Stimulated activated naive CD4-positive, alpha-beta T cell (primary cell): Measurements from ENCODE around the gene NUDT4B.
"Not testable (repeated sequence)": the region's sequence is repeated elsewhere in the genome, so short reads cannot be mapped to it uniquely, and the experiment has no call there.

Experiments
- DNase-seq, 6 experiments: peaks; one replicate each; lab custom pipeline; 2025; lab: John Stamatoyannopoulos, UW

Gene NUDT4B

GRCh38 chr1:148738667-148739066, 9.9 kb upstream of the NUDT4B start:
- DNase-seq, result not testable (repeated sequence)

GRCh38 chr1:148743200-148743599, 5.4 kb upstream of the NUDT4B start:
- DNase-seq, result not testable (repeated sequence)

- not testable (repeated sequence) for DNase-seq
Measured at GRCh38 chr1:148743726-148744720, 4.6 kb upstream of the NUDT4B start.

DNA sequence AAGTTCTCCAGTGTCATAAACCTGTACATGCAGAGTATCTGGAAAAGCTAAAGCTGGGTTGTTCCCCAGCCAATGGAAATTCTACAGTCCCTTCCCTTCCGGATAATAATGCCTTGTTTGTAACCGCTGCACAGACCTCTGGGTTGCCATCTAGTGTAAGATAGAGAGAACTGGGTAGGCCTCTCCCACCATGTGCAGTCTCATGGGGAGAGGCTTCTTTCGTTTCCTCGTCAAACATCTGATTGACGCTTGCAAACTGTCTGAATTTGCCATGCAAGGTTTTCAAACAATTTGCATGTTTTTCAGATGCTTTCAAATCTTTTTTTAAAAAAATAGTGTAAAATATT, 734 bp downstream of the NUDT4B start:
- DNase-seq, result not testable (repeated sequence)

DNA sequence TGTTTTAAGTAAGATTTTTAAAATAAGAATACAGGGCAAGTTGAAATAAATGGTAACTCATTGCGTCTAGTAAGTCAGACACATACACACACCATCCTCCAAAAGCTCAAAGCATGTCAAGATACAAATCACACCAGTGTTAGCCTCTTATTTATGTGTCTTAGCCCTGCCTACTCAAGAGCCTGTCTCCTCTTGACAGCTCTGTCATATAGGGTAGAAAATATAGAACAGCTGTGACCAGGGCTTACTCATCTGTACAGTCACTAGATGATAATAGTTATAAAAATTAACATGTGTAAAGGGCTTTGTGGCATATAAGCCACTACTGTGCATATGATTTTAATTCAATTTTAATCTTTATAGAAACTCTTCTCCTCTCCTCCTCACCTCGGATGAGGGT, 7.7 kb downstream of the NUDT4B start:
- DNase-seq, result not testable (repeated sequence)

DNA sequence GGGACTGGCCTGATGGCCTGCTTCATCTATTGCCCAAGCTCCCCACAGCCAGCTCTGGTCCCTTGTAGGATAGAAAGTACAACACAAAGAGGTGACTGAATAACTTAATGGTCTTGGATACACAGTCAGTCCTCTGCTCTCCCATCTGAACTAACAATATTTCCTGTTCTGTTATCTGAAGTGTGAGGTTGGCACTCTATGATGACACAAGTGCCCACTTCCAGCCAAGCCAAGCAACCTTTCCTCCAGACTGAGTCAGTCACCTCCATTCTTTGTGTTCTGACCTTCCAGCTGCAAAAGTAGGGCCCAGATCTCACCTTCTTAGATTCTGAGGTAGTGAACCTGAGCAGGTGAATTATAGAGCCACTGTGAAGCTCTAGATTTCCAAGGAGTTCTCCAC, 8.9 kb downstream of the NUDT4B start:
- DNase-seq, result not testable (repeated sequence)

DNA sequence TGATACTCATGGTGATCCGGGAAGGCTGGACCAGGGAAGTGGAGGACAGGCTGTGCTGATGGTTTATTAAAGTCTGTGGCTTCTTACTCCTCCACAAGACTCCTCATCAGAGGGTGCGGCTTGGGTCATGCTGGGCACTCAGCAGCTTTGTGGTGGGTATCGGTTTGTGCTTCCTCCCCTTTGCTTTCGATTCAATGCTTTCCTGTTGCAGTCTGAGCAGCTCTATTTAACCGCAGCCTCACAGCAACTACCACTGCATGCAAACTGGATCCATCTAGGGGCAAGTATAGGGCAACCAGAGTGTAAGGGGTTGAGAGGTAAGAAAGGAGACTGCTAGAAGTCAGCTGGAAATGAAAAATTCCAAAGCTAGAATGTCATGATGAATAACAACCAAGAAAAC, 9.8 kb downstream of the NUDT4B start:
- DNase-seq, result not testable (repeated sequence)

DNA sequence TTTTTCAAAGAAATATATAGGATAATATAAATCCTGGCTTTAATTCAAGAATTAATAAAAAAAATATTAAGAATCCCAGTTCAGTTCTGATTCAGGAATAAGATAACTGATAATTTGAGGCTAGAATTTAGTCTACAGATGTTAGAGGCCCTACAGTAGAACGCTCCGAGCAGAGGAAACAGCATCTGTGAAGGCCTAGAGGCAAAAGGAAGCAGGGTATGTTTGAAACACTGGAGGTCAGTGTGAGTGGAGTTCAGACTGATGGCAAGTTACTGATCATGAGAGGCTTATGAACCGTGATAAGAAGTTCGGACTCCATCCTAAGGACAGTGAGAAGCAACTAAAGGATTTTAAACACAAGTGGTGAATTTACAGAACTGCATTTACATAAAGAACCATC, 10.4 kb downstream of the NUDT4B start:
- DNase-seq, result not testable (repeated sequence)

GRCh38 chr1:148759749-148760148, 11.2 kb downstream of the NUDT4B start:
- DNase-seq, result not testable (repeated sequence)

GRCh38 chr1:148760206-148760605, 11.6 kb downstream of the NUDT4B start:
- DNase-seq, result not testable (repeated sequence)

DNA sequence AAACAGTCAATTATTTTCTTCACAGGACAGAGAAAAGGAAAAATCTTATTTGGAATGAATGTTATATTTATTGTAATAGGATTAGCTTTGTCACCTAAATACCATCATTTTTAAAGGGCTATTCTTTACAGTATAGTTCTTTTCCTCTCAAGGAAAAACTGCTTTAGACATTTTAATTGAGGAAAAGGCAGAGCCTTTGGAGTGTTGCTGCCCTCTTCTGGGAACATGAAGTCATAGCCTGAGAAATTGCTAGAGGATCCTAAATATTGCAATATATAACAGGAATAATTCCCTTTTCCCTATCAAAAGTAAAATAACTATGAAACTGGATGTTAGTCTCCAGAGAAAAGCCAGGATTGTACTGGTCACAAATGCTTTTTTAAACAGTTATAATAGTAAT, 12.8 kb downstream of the NUDT4B start:
- not testable (repeated sequence) for DNase-seq

DNA sequence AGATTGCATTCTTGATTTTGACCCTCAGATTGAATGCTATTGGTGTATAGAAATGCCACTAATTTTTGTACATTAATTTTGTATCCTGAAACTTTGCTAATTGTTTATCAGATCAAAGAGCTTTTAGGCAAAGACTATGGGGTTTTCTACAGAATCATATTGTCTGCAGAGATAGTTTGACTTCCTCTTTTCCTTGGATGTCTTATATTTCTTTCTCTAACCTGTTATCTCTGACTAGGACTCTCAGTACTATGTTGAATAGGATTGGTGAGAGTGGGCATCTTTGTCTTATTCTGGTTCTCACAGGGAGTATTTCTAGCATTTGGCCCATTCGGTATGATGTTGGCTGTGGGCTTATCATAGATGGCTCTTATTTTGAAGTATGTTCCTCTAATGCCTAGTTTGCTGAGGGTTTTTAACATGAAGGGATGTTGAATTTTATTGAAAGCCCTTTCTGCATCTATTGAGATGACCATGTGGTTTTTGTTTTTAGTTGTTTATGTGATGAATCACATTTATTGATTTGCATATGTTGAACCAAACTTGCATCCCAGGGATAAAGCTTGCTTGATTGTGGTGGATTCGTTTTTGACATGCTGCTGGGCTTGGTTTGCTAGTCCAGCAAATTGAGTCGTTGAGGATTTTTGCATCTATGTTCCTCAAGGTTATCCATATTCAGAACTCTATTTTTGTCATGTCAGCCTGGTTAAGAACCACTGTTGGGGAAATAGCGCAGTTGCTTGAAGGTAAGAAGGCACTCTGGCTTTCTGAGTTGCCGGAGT, 16.9 kb downstream of the NUDT4B start:
- not testable (repeated sequence) for DNase-seq

GRCh38 chr1:148768541-148768940, 20.0 kb downstream of the NUDT4B start:
- DNase-seq, result not testable (repeated sequence)

DNA sequence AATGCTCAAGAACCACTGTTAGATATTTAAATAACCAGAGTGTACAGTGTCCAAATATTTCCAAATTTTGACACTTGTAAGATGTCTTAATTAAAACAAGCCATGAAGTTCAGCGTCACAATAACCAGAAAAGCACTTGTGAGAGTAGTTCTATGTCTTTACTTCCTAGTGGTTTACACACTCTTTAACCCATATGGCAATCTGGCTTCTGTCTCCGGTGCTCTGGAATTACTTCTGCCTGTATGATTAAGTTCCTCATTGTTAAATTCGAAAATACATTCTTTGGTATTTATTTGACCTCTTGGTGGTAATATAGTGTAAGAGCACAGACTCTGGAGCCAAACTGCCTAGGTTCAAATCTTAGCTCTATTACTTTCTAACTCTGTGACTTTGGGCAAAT, 20.9 kb downstream of the NUDT4B start:
- not testable (repeated sequence) for DNase-seq

- not testable (repeated sequence) for DNase-seq
Measured at GRCh38 chr1:148773690-148774089, 25.1 kb downstream of the NUDT4B start.

- DNase-seq, result not testable (repeated sequence)
Measured at GRCh38 chr1:148774102-148774501, 25.5 kb downstream of the NUDT4B start.

DNA sequence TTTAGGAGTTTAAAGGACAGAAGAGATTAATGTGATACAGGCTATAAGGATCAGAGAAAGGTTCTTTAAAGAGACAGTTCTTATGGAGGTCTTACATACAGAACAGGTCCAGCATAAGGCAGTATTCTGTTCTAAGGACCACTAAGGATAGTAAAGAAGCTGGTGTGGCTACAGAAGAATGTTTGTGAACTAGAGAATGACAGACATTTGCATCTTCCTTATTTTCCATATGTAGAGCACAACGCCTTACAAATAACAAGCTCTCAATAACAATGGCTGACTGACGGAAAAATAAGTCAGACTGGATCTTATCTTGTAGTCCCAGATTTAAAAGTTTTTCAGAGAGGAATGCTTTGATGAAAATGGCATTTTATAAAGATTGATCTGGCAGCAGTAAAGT, 26.7 kb downstream of the NUDT4B start:
- DNase-seq, result not testable (repeated sequence)

DNA sequence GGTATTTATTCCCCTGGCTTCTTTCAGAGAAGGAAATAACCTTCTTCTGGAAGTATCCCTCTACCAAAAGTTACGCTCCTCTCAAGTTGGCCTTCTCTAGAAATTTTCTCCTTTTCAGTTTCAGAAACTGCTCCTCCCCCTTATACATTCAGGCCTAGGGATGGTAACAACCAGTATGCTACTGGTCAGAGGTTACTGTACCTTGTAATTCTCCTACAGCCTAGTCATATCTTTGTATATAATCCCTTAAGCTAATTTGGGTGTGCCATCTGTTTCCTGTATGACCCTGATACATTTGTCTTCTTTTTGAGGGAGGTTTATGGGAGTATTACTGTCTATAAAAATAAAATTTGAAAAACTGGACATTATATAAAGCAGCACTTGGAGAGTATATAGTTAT, 29.1 kb downstream of the NUDT4B start:
- DNase-seq, result not testable (repeated sequence)

DNA sequence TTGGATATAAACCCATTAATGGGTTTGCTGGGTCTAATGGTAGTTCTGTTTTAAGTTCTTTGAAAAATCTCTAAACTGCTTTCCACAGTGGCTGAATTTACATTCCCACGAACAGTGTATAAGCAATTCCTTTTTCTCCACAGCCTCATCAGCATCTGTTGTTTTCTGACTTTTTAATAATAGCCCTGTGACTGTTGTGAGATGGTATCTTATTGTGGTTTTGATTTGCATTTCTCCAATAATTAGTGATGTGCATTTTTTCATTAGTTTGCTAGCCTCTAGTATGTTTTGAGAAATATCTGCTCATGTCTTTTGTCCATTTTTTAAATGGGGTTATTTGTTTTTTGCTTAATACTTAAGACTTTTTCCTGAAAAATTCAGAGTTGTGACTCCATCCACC, 31.8 kb downstream of the NUDT4B start:
- not testable (repeated sequence) for DNase-seq

GRCh38 chr1:148791543-148792099, 43.0 kb downstream of the NUDT4B start:
- DNase-seq, result not testable (repeated sequence)

DNA sequence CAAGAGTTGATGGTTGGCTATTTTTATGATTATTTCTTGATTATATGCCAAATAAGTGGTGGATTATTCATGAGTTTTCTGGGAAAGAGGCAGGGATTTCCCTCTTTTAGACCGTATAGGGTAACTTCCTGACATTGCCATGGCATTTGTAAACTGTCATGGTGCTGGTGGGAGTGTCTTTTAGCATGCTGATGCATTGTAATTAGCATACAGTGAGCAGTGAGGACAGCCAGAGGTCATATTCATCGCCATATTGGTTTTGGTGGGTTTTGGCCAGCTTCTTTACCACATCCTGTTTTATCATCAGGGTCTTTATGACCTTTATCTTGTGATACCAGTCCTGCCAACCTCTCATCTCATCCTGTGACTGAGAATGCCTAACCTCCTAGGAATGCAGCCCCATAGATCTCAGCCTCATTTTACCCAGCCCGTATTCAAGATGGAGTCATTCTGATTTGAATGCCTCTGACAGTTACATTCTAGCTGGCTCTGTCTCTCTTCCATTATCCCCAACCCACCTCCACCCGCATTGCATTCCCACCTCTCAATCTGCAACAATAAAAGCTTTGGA, 45.3 kb downstream of the NUDT4B start:
- DNase-seq, result not testable (repeated sequence)
